SW 1271 (cell line): Measurements from ENCODE around the gene CD46.

Source experiments
- DNase-seq, 2 experiments: peaks; one replicate each; lab custom pipeline; 2025; lab: John Stamatoyannopoulos, UW

Gene CD46

GRCh38 chr1:207828485-207829158, 76.8 kb downstream of the CD46 start:
- DNase-seq, result peak; percentile 25 to 73

GRCh38 chr1:207829576-207829975, 77.7 kb downstream of the CD46 start:
- no peak for DNase-seq

GRCh38 chr1:207830788-207831187, 78.9 kb downstream of the CD46 start:
- DNase-seq, result no peak

DNA sequence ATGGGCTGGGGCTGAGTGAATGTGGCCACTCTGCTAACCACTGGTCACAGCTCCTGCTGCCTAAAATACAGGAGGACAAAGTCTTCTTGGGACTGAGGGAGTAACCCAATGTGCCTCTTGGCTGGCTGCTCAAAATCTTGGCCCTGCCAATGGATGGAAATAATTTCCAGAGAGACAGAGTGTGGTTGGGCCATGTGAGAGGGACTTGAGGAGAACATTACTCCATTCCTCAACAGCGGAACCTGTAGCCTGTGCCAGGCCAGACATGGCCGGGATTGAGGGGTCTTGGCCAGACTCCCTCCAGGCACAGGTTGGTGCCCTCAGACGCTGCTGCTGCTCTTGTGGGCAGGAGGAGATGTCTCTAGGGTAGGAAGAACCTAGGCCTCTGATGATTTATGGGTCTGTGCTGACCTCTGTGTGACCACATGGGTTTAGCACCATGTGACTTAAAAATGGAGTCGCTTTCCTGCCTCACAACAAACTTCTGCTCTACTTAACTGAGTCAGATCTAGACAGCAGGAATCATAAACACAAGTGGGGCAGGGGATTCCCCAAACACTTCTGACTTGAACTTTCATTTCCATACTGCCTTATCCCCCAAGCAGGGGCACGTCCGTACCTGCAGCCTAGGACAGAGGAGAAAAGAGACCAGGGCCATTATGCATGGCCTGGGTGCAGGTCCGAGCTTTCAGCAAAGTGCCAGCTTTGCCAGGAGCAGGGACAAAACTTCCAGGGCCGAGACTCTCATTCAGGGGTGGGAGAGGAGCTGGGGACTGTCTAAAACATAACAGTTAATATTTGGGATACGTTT, 79.9 kb downstream of the CD46 start:
- DNase-seq, result no peak

DNA sequence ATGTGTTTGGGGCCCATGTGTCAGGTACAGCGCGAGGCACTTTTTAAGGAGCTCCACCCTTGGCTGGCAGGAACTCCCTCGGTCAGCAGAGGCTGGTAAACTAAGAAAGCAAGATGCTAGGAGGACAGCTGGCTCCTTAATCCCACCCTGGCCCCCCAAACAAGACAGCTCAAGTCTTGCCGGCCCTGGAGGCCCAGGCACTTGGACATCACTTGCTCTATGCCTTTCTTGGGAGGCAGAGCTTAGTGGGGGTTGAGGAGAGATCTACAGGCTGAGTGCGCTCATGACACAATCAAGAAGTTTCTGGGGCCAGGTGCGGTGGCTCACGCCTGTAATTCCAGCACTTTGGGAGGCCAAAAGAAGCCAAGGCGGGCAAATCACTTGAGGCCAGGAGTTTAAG, 80.9 kb downstream of the CD46 start:
- no peak for DNase-seq

DNA sequence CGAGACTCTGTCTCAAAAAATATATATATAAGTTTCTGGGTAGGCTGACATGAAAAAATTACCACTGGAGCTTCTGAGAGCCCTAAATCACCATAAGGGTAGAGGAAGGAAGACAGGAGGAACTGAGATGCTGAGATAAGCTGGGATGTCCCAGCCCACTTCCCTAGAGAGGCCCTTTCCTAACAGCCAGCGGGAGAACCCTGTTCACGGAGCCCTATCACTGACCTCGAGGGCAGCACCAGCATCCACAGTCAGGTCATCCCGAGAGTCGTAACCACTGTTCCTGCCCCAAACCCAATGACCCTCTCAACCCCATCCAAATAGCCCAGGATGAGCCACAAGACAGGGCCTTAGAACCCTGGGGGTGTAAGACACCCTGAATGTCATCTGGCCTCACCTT, 81.5 kb downstream of the CD46 start:
- DNase-seq, result no peak

- DNase-seq, result no peak
These were observed 82.3 kb downstream of the CD46 start for GRCh38 chr1:207833956-207834660.

DNA sequence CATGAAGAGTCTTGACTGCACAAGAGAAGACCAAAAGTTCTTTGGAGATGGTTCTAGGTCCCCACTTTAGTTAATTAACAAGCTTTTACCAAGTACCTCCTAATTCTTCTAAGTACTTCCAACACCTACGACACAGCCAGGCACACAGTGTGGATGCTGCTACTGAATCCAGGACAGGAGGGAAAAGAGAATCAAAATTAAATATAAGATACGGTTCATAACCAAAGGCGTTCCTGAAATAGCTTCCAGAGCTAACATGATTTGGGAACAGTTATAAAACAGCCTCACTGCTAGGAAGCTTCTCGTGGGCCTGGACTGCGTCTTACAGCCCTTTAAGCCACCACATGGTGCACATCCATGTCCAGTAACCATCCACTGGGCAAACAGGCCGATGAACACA, 84.1 kb downstream of the CD46 start:
- DNase-seq, result no peak

DNA sequence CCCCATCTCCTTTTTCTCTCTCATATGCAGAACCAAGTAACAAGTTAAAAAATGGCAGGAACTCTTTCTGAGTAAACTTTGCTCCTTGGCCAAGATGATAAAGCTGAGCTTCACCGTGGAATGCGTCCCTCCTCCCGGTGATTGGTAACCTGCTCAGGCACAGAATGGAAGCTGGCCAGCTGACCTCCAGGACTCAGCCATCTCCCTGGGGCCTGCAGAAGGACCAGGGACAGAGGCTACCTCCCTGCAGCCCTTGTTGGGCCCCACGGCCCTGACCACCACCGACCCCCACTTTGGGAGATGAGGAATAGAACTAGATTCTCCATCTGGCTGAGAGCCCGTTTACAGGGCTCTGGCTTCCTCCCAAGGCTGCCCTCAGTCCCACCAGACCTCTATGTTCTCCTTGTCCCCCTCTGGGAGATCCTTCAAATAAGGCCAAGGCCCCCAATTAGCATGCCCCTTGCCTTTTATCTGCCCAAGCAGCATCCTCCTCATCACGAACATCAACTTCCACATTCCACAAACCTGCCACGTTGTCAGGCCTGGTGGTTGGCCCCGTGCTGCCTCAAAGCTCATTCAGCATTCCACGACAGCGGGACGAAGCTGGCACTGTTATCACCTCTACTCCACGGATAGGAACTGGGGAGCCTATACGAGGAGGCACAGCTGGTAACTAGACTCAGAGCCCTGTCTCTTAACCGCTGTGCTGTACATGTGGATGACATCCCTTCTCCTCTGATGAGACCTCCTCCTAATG, 84.9 kb downstream of the CD46 start:
- DNase-seq, result no peak

DNA sequence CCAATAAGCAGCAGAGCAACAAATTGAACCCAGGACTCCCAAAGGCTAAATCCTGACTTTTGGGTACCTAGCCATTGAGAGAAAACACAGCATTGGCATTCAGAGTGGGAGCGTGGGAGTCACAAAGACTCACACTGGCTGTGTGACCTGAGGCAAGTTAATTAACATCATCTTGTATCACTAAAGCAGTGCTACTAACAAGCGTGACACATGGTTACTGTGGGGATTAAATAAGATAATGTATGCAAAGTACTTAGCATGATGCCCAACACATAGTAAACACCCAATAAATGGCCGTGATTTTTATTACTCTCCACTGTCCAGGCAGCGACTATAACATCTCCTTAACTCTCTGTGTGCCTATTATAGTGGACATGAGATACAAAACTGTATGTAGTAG, 85.8 kb downstream of the CD46 start:
- no peak for DNase-seq

GRCh38 chr1:207838156-207839082, 86.6 kb downstream of the CD46 start:
- no peak for DNase-seq

DNA sequence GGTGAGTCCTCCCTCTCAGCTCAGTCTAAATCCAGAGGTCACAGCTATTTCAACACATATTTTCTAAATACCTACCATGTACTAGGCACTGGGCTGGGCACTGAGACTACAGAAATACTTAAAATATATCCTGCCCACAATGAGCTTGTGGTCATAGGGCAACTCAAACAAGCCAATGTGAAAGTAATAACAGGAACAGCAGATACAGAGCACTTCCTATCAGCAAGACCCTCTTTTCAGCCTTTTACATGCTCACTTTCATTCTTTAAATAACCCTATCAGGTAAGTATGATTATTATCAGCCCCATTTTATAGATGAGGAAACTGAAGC, 87.2 kb downstream of the CD46 start:
- DNase-seq, result no peak

DNA sequence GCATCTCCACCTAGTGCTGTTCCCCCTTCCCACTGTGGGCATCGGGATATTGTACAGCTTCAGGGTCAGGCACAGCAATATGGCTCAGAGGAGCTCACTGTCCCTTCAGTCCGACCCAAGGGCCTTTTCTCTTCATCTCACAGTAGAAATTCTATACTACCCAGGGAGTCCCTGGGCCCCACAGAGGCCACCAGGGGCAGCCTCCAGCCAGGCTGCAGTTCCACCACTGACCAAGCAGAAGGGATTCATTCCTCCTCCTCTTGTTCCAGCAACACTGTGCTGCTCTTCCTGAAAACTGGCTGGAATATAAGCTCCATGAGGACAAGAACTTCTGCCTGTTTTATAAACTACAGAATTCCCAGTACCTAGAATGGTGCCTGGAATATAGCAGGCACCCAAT, 88.5 kb downstream of the CD46 start:
- DNase-seq, result no peak

DNA sequence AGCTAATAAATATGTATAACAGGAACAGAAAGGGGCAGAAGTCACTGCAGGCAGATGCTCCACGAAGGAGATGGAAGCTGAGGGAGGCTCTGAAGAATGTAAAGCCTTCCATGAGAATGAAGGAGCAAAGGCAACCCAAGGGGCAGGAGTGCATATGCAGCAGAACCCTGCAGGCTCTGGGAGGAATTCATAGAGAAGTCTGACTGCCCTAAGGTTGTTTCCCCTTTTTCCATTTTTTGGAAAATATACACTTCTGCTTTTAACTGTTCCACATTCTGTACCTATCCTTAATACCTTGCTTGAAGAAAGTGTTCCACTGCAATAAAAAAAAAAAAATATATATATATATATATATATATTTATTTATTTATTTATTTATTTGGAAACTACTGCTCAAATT, 89.4 kb downstream of the CD46 start:
- DNase-seq, result no peak

DNA sequence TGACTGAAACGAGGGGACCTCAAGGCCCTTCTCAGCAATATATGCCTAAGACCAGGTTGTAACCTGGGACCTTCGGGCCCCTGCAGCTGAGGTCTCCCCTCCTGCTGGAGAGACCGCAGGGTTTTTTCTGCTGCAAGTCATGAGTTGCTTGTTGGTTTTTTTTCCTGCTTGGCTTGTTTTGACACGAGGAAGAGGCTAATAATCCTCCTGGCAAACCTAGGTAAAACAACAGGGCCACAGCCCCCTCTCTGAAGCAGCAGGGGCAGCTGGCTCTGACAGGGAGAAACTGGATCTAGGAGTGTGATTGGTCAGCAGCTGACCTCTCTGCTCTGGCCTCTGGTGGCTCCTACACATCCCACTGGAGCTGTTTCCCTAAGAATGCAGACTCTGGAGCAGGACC, 90.0 kb downstream of the CD46 start:
- no peak for DNase-seq

DNA sequence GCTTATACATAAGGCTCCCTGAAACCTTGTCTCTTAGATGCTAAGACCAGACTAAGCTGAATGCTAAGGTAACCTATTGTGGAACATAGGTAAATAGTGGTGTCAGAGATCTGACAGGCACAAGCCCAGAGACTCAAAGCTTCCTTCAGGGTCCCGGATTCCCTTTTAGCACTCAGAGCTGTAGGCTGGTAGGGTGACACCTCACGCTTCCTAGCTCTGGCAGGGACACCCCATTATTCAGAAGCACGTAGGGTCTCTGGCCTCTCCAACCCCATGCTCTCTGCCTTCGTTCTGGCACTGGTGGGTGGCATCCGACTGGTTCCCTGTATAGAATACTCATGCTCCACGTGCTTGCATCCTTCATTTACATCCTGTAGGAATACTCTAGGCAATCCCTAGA, 90.7 kb downstream of the CD46 start:
- no peak for DNase-seq

DNA sequence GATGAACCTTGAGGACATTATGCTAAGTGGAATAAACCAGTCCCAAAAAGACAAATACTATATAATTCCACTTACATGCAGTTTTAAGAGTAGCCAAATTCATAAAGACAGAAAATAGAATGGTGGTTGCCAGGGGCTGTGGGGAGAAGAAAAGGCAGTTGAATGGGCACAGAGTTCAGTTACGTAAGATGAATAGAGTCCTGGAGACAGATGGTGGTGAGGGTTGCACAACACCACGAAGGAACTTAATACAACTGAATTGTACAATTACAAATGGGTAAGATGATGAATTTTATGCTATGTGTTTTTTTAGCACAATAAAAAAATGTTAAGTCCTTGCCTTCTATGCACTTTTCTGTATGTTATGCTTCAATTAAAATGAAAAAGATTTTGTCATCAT, 92.5 kb downstream of the CD46 start:
- no peak for DNase-seq
